WI38 (cell line): ENCODE measurements around the gene PITPNM3.
"Not testable (repeated sequence)": the region's sequence is repeated elsewhere in the genome, so short reads cannot be mapped to it uniquely, and the experiment has no call there.

ENCODE experiments used
- H3K4me3 ChIP-seq: 2 replicates; pipeline ENCODE4 v1.5.1; 2011; ENCODE audit warnings: low read depth, mild to moderate bottlenecking, control low read depth, low read length
- CTCF ChIP-seq: IDR thresholded peaks from 2 replicates; pipeline ENCODE4 v1.5.1; 2012; ENCODE audit warnings: low read depth, mild to moderate bottlenecking, control low read depth, low read length

Gene PITPNM3

DNA sequence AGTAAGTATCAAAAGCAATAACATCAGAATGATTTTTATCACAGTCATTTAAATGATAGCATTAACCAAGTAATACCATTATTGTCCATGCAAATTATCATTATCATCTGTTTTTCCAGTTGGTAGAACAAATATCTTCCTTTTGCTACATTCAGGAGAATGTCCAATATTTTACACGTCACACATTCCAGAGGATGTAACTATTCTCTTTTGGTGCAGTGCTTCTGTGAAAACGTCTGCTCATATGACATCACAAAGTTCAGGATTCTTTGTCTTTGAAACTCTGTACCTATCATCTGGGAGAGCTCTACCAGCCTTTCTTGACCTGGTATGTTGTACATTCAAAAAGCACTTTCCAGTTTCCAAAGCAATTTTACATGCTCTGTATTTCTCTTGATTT, 40.2 kb upstream of the PITPNM3 start:
- H3K4me3 ChIP-seq = no peak overlapping the region
- no peak for TF ChIP-seq CTCF

GRCh38 chr17:6596081-6596480, 39.7 kb upstream of the PITPNM3 start:
- TF ChIP-seq CTCF = no peak
- H3K4me3 ChIP-seq = no peak overlapping the region

GRCh38 chr17:6593371-6593770, 37.0 kb upstream of the PITPNM3 start:
- not testable (repeated sequence) for H3K4me3 ChIP-seq

GRCh38 chr17:6592173-6592572, 35.8 kb upstream of the PITPNM3 start:
- no peak for TF ChIP-seq CTCF
- no peak overlapping the region for H3K4me3 ChIP-seq

- no peak overlapping the region for H3K4me3 ChIP-seq
- TF ChIP-seq CTCF = no peak
Observed at GRCh38 chr17:6591599-6592158, 35.3 kb upstream of the PITPNM3 start.

- TF ChIP-seq CTCF = no peak
- H3K4me3 ChIP-seq = no peak overlapping the region
Observed at GRCh38 chr17:6589266-6589946, 33.1 kb upstream of the PITPNM3 start.

DNA sequence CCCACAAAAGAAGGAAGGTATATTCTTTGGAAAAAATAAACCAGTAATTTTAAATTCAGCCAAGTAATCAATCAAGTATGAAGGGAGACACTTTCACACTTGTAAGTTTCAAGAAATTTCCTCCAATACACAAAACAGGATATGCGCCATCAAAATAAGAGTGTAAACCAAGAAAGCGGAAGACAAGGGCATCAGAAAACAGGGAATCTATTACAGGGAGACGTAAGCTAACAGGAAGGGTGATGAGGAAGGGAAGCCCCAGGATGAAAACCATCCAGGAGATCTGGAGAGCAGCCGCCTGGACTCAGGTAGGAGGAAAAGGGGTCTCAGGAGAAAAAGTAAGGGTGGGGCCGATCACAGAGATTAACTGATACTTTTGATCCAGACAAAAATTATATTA, 31.8 kb upstream of the PITPNM3 start:
- H3K4me3 ChIP-seq = no peak overlapping the region
- TF ChIP-seq CTCF = no peak

- no peak overlapping the region for H3K4me3 ChIP-seq
- TF ChIP-seq CTCF = no peak
Observed at GRCh38 chr17:6587310-6587709, 31.0 kb upstream of the PITPNM3 start.
